K562 (cell line): ENCODE results near the gene KIAA0825. TPM values are rescaled to one million over a fixed set of nuclear protein-coding genes. Genes with fewer than 3 reads are reported as not detected.

Experiments
- ATAC-seq: fragments of 200-7000 bp; cut with Tn5 transposase; 3 replicates; pipeline ENCODE4 v1.9.1; 2020; ENCODE audit warnings: moderate library complexity
- BruUV-seq: library from RNA; stranded (reverse); fragments of 400-500 nt; replicated peaks from 2 replicates; lab custom pipeline; 2021; lab: Mats Ljungman, UMichigan
- CTCF ChIA-PET: fragments of 300-600 bp; formaldehyde crosslinking; extraction: SDS; loops from one replicate; lab custom pipeline; 2021; ENCODE audit warnings: low intra/inter-chr PET ratio; lab: Yijun Ruan, JAX
- POLR2A ChIA-PET: fragments of 300-600, 350-650 bp; sonication (Branson Sonifier 250); formaldehyde crosslinking; extraction: SDS; loops from one replicate; lab custom pipeline; 2021; ENCODE audit warnings: antibody characterized with exemption, inconsistent platforms; lab: Yijun Ruan, JAX
- DNase-seq, 4 experiments: peaks; one replicate each; pipeline versions ENCODE4 v3.0.0 to v3.0.0-alpha.2; 2011 to 2018; ENCODE audit warnings: low spot score in 3 of 4, mixed read lengths in 3 of 4; ENCODE audit errors: extremely low read depth in 1 of 4
- FAIRE-seq: peaks from 2 replicates; lab custom pipeline; 2011; peaks lifted over from hg19 to GRCh38; lab: Jason Lieb, UNC
- H2AFZ ChIP-seq: 2 replicates; pipeline ENCODE4 v1.6.0; 2011; ENCODE audit warnings: low read depth, low read length, control low read depth, inconsistent platforms
- H3K27ac ChIP-seq: fragments of 200-600 bp; 3 replicates; pipeline ENCODE4 v1.8.0; 2011; ENCODE audit warnings: low read depth, mild to moderate bottlenecking, control low read depth, inconsistent platforms, low read length, moderate library complexity, mixed read lengths; ENCODE audit errors: extremely low read depth
- H3K27me3 ChIP-seq, 2 experiments: fragments of 300-600 bp in 1 of 2; 2 replicates in 1 of 2; 3 replicates in 1 of 2; pipeline versions ENCODE4 v1.6.0 to v1.8.0; 2011; ENCODE audit warnings: inconsistent platforms in 2 of 2, low read length in 2 of 2, mild to moderate bottlenecking in 1 of 2, mixed read lengths in 1 of 2, moderate library complexity in 1 of 2; ENCODE audit not compliant: control insufficient read depth in 2 of 2, insufficient read depth in 2 of 2
- H3K36me3 ChIP-seq: fragments of 300-600 bp; 3 replicates; pipeline ENCODE4 v1.8.0; 2011; ENCODE audit warnings: mild to moderate bottlenecking, low read length, inconsistent platforms; ENCODE audit not compliant: control insufficient read depth, insufficient read depth
- H3K4me1 ChIP-seq, 2 experiments: fragments of 200-600 bp in 1 of 2; replicated peaks in 1 of 2; 2 replicates in 1 of 2; 3 replicates in 1 of 2; pipeline versions ENCODE4 v1.5.1 to v1.8.0; 2011; ENCODE audit warnings: inconsistent platforms in 2 of 2, low read length in 2 of 2, mild to moderate bottlenecking in 1 of 2, mixed read lengths in 1 of 2, moderate library complexity in 1 of 2; ENCODE audit not compliant: control insufficient read depth in 2 of 2, insufficient read depth in 2 of 2
- H3K4me2 ChIP-seq: 2 replicates; pipeline ENCODE4 v1.6.1; 2011; ENCODE audit warnings: low read length, control low read depth, inconsistent platforms, mixed read lengths; ENCODE audit not compliant: insufficient read depth
- H3K4me3 ChIP-seq: fragments of 200-600 bp; sonication (generic), shearing (Covaris generic); 2 replicates; pipeline ENCODE4 v1.5.1; 2016; ENCODE audit warnings: control low read depth, inconsistent platforms
- H3K79me2 ChIP-seq: fragments of 200-600 bp; 3 replicates; pipeline ENCODE4 v1.8.0; 2011; ENCODE audit warnings: low read length, inconsistent platforms; ENCODE audit not compliant: control insufficient read depth, insufficient read depth
- H3K9ac ChIP-seq, 2 experiments: 2 replicates each; pipeline versions ENCODE4 v1.6.0 to v1.6.1; 2011; ENCODE audit warnings: low read depth in 2 of 2, low read length in 2 of 2, control low read depth in 1 of 2, inconsistent platforms in 1 of 2, mild to moderate bottlenecking in 1 of 2, mixed read lengths in 1 of 2; ENCODE audit not compliant: insufficient read depth in 1 of 2
- H3K9me1 ChIP-seq: one replicate; pipeline ENCODE4 v1.6.0; 2011; ENCODE audit warnings: inconsistent platforms, mild to moderate bottlenecking, low read length, moderate library complexity; ENCODE audit not compliant: control insufficient read depth, insufficient read depth
- H3K9me3 ChIP-seq: replicated peaks from 2 replicates; pipeline ENCODE4 v1.5.1; 2011; ENCODE audit warnings: low read depth, low read length, inconsistent platforms; ENCODE audit not compliant: control insufficient read depth, insufficient read depth
- H4K20me1 ChIP-seq: replicated peaks from 2 replicates; pipeline ENCODE4 v1.6.1; 2011; ENCODE audit warnings: low read length, inconsistent platforms, mixed read lengths; ENCODE audit not compliant: control insufficient read depth, insufficient read depth
- KAT2B ChIP-seq: IDR thresholded peaks from one replicate; pipeline ENCODE4 v1.6.1; 2012; ENCODE audit warnings: low read depth, mild to moderate bottlenecking, control low read depth, inconsistent platforms, low read length, moderate library complexity
- POLR2H ChIP-seq: IDR thresholded peaks from 2 replicates; pipeline ENCODE4 v1.6.1; 2016; ENCODE audit warnings: missing genetic modification characterization, low read depth, mild to moderate bottlenecking, control low read depth, missing compliant biosample characterization, moderate library complexity
- RAD21 ChIP-seq, 2 experiments: fragments of 250-450 bp in 1 of 2; fragments of 450-650 bp in 1 of 2; sonication (Bioruptor Pico) in 1 of 2; formaldehyde crosslinking in 1 of 2; IDR thresholded peaks in 1 of 2; conservative IDR thresholded peaks in 1 of 2; 2 replicates each; pipeline versions ENCODE4 v1.4.0 to v1.8.0; 2020 to 2022; ENCODE audit warnings: mild to moderate bottlenecking in 2 of 2, moderate library complexity in 1 of 2
- WGBS: fragments of 100-300 bp; shearing (Covaris generic); methylation state at CpG from one replicate; pipeline ENCODE4 v1.1.6; 2016; ENCODE audit warnings: low coverage, mixed read lengths; ENCODE audit not compliant: insufficient coverage; ENCODE audit errors: missing lambda C conversion rate; 5-methylcytosine and 5-hydroxymethylcytosine counted together
- in situ Hi-C: fragments of 300-500 bp; cut with MboI; formaldehyde crosslinking; loops from 4 replicates; pipeline ENCODE4 v1.15.0; 2018; ENCODE audit warnings: inconsistent platforms, mixed read lengths
- intact Hi-C: fragments of 100-400 bp; cut with micrococcal nuclease; formaldehyde crosslinking; loops from 2 replicates; pipeline ENCODE4 v1.14.2; 2022
- polyA plus RNA-seq, 8 experiments: library from polyadenylated mRNA; depleted of rRNA in 4 of 8; stranded (reverse) in 5 of 8; unstranded in 3 of 8; fragments of >200 nt; fragmentation: Nextera tagmentation in 2 of 8; fragmentation: Illumina TruSeq in 1 of 8; extraction: Ambion mirVana in 2 of 8; extraction: Trizol in 1 of 8; gene quantifications; 2 replicates each; pipeline versions ENCODE4 v1.2.1 to v1.2.3, GENCODE V29; 2011 to 2014; ENCODE audit warnings: inconsistent platforms in 1 of 8, missing spikeins in 1 of 8
- total RNA-seq, 7 experiments: library from RNA; depleted of rRNA in 6 of 7; stranded (reverse); fragments of >200 nt in 6 of 7; fragmentation: Illumina TruSeq in 2 of 7; extraction: Trizol in 2 of 7; gene quantifications; 2 replicates each; pipeline versions ENCODE4 v1.2.1 to v1.2.3, GENCODE V29; 2011 to 2021; ENCODE audit warnings: low replicate concordance in 1 of 7
- TF ChIP-seq, protein P1 (sequence below): fragments of 450-650 bp; IDR thresholded peaks from 2 replicates; pipeline ENCODE4 v1.6.1; 2016; ENCODE audit warnings: mild to moderate bottlenecking
- TF ChIP-seq, protein P2 (sequence below): fragments of 250-450 bp; sonication (Bioruptor Pico); IDR thresholded peaks from 2 replicates; pipeline ENCODE4 v1.8.0; 2021; ENCODE audit warnings: moderate library complexity, mild to moderate bottlenecking, inconsistent platforms
- TF ChIP-seq, protein P3 (sequence below): fragments of 200-800 bp; sonication (Bioruptor generic); IDR thresholded peaks from 2 replicates; pipeline ENCODE4 v1.6.1; 2017; ENCODE audit warnings: missing genetic modification characterization, missing compliant biosample characterization

Gene KIAA0825
- total and polyA plus RNA-seq, 9 of the 15 experiments (the other 6 are each of a cell fraction or from before 2014, with no cell fraction given) = 0.05 to 0.36 (median 0.16) TPM; not detected in 1

DNA sequence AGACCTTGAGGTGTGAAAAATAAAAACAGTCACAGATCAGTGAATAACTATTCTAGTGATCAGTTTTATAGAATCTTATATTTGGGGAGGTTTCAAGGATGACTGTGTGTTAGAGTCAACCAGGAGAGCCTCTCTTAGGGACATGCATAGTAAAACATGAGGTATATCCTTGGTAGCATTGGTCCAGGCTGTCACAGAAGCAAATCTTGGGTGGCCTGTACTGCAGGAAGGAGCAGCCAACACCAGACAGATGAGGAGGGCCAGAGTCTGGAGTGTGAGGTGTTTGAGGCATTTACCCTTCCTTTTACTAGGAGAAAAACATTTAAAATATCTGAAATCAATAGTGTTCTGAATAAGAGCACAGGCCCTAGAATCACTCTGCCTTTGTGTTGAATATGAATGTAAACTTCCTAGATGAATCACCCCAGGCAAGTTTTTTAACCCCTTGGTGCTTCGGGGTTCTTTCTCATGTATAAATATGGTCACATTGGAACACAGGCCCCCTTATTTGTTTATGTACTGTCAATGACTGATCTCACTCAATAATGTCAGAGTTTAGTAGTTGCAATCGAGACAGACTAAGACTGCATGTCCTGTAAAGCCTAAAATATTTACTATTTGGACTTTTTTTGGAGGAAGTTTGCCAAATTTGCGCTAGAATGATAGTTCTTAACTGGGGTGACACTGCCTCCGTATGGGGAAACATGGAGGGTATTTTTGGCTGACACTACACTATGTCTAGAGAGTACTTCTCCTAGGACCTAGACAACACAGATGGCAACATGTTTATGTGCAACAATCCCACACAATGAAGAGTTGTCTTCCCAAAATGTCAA is 460.5 kb downstream of the KIAA0825 start:
- TF ChIP-seq POLR2H (no peak), RAD21 (CRISPR knock-in tag; conservative IDR thresholded peaks at IDR 0.05 in 1 of 2, IDR thresholded peaks at IDR 0.05 in 1 of 2) (peak in 1 of 2 experiments; percentile 14; a peak in 2 of 4 replicates)
- Histone ChIP-seq H3K79me2 (no peaks in the 10 kb centered on the region), H4K20me1 (no peaks in the 10 kb centered on the region), H3K27me3 (no peaks in the 10 kb centered on the region), H3K9ac (no peak overlapping the region), H3K27ac (no peak overlapping the region), H3K4me1 (no peaks in the 10 kb centered on the region), H2AFZ (no peak overlapping the region), H3K4me2 (no peak overlapping the region), H3K36me3 (no peaks in the 10 kb centered on the region), H3K9me1 (no peaks in the 10 kb centered on the region), H3K4me3 (no peak overlapping the region), H3K9me3 (no peaks in the 10 kb centered on the region)
- FAIRE-seq = no peak
- no TSS peak for BruUV-seq
- CTCF ChIA-PET = no interaction called here
- intact Hi-C loops (no loop called here), in situ Hi-C loops (no loop called here)
- ATAC-seq = no peak
- no peak for DNase-seq
- 0% methylated on average over 4 of the region's 4 CpGs for WGBS
- POLR2A ChIA-PET = no interaction called here

DNA sequence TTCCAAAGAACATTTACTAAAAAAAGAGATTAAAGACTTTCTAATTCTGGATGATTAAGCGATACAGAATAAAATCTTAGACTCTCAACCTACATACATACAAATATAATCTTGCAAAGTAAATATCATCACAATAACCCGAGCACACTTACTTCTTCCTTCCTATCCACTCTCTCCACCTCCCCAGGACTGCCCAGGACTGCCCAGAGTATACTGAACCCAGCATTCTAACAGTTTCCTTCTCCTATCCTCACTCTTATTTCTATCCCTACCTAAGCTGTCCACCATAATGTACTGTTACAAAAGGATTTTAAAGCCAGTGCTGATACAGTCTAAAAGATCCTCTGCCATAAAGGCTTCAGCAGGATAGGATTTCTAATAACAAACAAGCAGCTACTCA is 463.7 kb downstream of the KIAA0825 start:
- no peak overlapping the region for H3K4me2 ChIP-seq
- no peak overlapping the region for H3K4me3 ChIP-seq
- 0% methylated on average over 2 of the region's 2 CpGs for WGBS
- no peaks in the 10 kb centered on the region for H3K9me1 ChIP-seq
- no peak overlapping the region for H3K27ac ChIP-seq
- H3K36me3 ChIP-seq = no peaks in the 10 kb centered on the region
- CTCF ChIA-PET = no interaction called here
- no peaks in the 10 kb centered on the region for H3K4me1 ChIP-seq
- H3K27me3 ChIP-seq = no peaks in the 10 kb centered on the region
- in situ Hi-C loops (no loop called here), intact Hi-C loops (no loop called here)
- ATAC-seq (no peak), DNase-seq (no peak), FAIRE-seq (no peak)
- H3K9ac ChIP-seq = no peak overlapping the region
- BruUV-seq = no TSS peak
- no peaks in the 10 kb centered on the region for H3K79me2 ChIP-seq
- no peaks in the 10 kb centered on the region for H4K20me1 ChIP-seq
- H3K9me3 ChIP-seq = no peaks in the 10 kb centered on the region
- POLR2A ChIA-PET = no interaction called here
- no peak overlapping the region for H2AFZ ChIP-seq
- TF ChIP-seq, protein P1, sequence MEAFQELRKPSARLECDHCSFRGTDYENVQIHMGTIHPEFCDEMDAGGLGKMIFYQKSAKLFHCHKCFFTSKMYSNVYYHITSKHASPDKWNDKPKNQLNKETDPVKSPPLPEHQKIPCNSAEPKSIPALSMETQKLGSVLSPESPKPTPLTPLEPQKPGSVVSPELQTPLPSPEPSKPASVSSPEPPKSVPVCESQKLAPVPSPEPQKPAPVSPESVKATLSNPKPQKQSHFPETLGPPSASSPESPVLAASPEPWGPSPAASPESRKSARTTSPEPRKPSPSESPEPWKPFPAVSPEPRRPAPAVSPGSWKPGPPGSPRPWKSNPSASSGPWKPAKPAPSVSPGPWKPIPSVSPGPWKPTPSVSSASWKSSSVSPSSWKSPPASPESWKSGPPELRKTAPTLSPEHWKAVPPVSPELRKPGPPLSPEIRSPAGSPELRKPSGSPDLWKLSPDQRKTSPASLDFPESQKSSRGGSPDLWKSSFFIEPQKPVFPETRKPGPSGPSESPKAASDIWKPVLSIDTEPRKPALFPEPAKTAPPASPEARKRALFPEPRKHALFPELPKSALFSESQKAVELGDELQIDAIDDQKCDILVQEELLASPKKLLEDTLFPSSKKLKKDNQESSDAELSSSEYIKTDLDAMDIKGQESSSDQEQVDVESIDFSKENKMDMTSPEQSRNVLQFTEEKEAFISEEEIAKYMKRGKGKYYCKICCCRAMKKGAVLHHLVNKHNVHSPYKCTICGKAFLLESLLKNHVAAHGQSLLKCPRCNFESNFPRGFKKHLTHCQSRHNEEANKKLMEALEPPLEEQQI = no peak
- TF ChIP-seq, protein P2, sequence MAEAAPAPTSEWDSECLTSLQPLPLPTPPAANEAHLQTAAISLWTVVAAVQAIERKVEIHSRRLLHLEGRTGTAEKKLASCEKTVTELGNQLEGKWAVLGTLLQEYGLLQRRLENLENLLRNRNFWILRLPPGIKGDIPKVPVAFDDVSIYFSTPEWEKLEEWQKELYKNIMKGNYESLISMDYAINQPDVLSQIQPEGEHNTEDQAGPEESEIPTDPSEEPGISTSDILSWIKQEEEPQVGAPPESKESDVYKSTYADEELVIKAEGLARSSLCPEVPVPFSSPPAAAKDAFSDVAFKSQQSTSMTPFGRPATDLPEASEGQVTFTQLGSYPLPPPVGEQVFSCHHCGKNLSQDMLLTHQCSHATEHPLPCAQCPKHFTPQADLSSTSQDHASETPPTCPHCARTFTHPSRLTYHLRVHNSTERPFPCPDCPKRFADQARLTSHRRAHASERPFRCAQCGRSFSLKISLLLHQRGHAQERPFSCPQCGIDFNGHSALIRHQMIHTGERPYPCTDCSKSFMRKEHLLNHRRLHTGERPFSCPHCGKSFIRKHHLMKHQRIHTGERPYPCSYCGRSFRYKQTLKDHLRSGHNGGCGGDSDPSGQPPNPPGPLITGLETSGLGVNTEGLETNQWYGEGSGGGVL (CRISPR knock-in tag) = no peak
- TF ChIP-seq, protein P3, sequence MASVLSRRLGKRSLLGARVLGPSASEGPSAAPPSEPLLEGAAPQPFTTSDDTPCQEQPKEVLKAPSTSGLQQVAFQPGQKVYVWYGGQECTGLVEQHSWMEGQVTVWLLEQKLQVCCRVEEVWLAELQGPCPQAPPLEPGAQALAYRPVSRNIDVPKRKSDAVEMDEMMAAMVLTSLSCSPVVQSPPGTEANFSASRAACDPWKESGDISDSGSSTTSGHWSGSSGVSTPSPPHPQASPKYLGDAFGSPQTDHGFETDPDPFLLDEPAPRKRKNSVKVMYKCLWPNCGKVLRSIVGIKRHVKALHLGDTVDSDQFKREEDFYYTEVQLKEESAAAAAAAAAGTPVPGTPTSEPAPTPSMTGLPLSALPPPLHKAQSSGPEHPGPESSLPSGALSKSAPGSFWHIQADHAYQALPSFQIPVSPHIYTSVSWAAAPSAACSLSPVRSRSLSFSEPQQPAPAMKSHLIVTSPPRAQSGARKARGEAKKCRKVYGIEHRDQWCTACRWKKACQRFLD = no peak
- TF ChIP-seq KAT2B = no peak
